HG03139 (cell line): ENCODE measurements around the gene LECT2.

Experiments
- ATAC-seq: cut with Tn5 transposase; IDR thresholded peaks from one replicate; pipeline ENCODE4 v1.9.1; 2021; ENCODE audit not compliant: unreplicated experiment

Gene LECT2

GRCh38 chr5:135978993-135979392 lies 24.2 kb upstream of the LECT2 start:
- no peak for ATAC-seq

GRCh38 chr5:135978212-135978631 lies 23.4 kb upstream of the LECT2 start:
- no peak for ATAC-seq

- peak; percentile 95 for ATAC-seq
Observed at GRCh38 chr5:135977375-135977928, 22.7 kb upstream of the LECT2 start.

- no peak for ATAC-seq
Observed at GRCh38 chr5:135976216-135976615, 21.4 kb upstream of the LECT2 start.

GRCh38 chr5:135975122-135975521 lies 20.3 kb upstream of the LECT2 start:
- no peak for ATAC-seq

GRCh38 chr5:135974021-135974600 lies 19.3 kb upstream of the LECT2 start:
- ATAC-seq = no peak

- ATAC-seq = no peak
Observed at GRCh38 chr5:135973323-135974020, 18.7 kb upstream of the LECT2 start.

GRCh38 chr5:135971701-135972100 lies 16.9 kb upstream of the LECT2 start:
- ATAC-seq = no peak

GRCh38 chr5:135966790-135967189 lies 12.0 kb upstream of the LECT2 start:
- ATAC-seq = no peak

GRCh38 chr5:135966165-135966564 lies 11.4 kb upstream of the LECT2 start:
- no peak for ATAC-seq

GRCh38 chr5:135965504-135965903 lies 10.7 kb upstream of the LECT2 start:
- ATAC-seq = no peak

- ATAC-seq = no peak
Observed at GRCh38 chr5:135964670-135965320, 10.0 kb upstream of the LECT2 start.

GRCh38 chr5:135955525-135955924 lies 742 bp upstream of the LECT2 start:
- no peak for ATAC-seq

GRCh38 chr5:135953850-135954249 lies 933 bp downstream of the LECT2 start:
- ATAC-seq = no peak

GRCh38 chr5:135952683-135953082 lies 2.1 kb downstream of the LECT2 start:
- no peak for ATAC-seq

- ATAC-seq = no peak
Observed at GRCh38 chr5:135951807-135952206, 3.0 kb downstream of the LECT2 start.

GRCh38 chr5:135951257-135951656 lies 3.5 kb downstream of the LECT2 start:
- no peak for ATAC-seq

- ATAC-seq = no peak
Observed at GRCh38 chr5:135950611-135951010, 4.2 kb downstream of the LECT2 start.

- no peak for ATAC-seq
Observed at GRCh38 chr5:135944967-135945560, 9.7 kb downstream of the LECT2 start.

- ATAC-seq = no peak
Observed at GRCh38 chr5:135944564-135944963, 10.2 kb downstream of the LECT2 start.

- ATAC-seq = no peak
Observed at GRCh38 chr5:135942202-135942771, 12.5 kb downstream of the LECT2 start.
